ENCODE data around the gene MGAT4A. TPM values are rescaled to one million over a fixed set of nuclear protein-coding genes. Genes with fewer than 3 reads are reported as not detected.
A peak's percentile ranks its signal among the peaks of the same experiment; 100 is the strongest.

The MGAT4A gene
- polyA plus RNA-seq, 2 of the 4 experiments (the other 2 are of a cell fraction) = 0.61 to 2.6 TPM

GRCh38 chr2:98604547-98604946, 126.4 kb downstream of the MGAT4A start:
- POLR2A ChIA-PET = no interaction called here
- ATAC-seq (no peak), DNase-seq (ENCODE audit: low read depth in 1 of 2, low spot score in 1 of 2) (no peak), FAIRE-seq (no peak)
- CTCF ChIA-PET = interaction anchor here (1.1 kb wide), 1 partner anchor 953 kb away, joined by 3 read pairs; no protein-coding TSS in a partner anchor
- H3K4me2 ChIP-seq = no peak overlapping the region
- no peak overlapping the region for H3K27ac ChIP-seq
- TF ChIP-seq JUN (IDR thresholded peaks at IDR 0.05) (no peak), CBX2 (IDR thresholded peaks at IDR 0.05; ENCODE audit: borderline replicate concordance, low read depth) (no peak), ATOH8 (CRISPR knock-in tag; IDR thresholded peaks at IDR 0.05; ENCODE audit: low read depth) (no peak), PHF8 (IDR thresholded peaks at IDR 0.05; ENCODE audit: borderline replicate concordance, low read depth) (no peak), CHD2 (IDR thresholded peaks at IDR 0.05; ENCODE audit: low read length, partially characterized antibody) (no peak), FOXS1 (CRISPR knock-in tag; IDR thresholded peaks at IDR 0.05) (no peak), ZFP36 (IDR thresholded peaks at IDR 0.05; ENCODE audit: borderline replicate concordance, partially characterized antibody) (no peak), NR3C1 (IDR thresholded peaks at IDR 0.05) (no peak), NPAS2 (CRISPR knock-in tag; IDR thresholded peaks at IDR 0.05; ENCODE audit: borderline replicate concordance) (no peak), USF2 (IDR thresholded peaks at IDR 0.05) (no peak), RNF2 (IDR thresholded peaks at IDR 0.05; ENCODE audit: borderline replicate concordance, low read depth) (no peak), POLR2AphosphoS2 (conservative IDR thresholded peaks at IDR 0.05; ENCODE audit: low read length) (no peak), MAZ (IDR thresholded peaks at IDR 0.05; ENCODE audit: borderline replicate concordance, low read depth, low read length) (no peak), TFCP2L1 (CRISPR knock-in tag; IDR thresholded peaks at IDR 0.05) (no peak)
- TF ChIP-seq, protein P1, sequence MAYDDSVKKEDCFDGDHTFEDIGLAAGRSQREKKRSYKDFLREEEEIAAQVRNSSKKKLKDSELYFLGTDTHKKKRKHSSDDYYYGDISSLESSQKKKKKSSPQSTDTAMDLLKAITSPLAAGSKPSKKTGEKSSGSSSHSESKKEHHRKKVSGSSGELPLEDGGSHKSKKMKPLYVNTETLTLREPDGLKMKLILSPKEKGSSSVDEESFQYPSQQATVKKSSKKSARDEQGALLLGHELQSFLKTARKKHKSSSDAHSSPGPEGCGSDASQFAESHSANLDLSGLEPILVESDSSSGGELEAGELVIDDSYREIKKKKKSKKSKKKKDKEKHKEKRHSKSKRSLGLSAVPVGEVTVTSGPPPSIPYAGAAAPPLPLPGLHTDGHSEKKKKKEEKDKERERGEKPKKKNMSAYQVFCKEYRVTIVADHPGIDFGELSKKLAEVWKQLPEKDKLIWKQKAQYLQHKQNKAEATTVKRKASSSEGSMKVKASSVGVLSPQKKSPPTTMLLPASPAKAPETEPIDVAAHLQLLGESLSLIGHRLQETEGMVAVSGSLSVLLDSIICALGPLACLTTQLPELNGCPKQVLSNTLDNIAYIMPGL (CRISPR knock-in tag; IDR thresholded peaks at IDR 0.05; ENCODE audit: borderline replicate concordance) = no peak
- TF ChIP-seq, protein P2, sequence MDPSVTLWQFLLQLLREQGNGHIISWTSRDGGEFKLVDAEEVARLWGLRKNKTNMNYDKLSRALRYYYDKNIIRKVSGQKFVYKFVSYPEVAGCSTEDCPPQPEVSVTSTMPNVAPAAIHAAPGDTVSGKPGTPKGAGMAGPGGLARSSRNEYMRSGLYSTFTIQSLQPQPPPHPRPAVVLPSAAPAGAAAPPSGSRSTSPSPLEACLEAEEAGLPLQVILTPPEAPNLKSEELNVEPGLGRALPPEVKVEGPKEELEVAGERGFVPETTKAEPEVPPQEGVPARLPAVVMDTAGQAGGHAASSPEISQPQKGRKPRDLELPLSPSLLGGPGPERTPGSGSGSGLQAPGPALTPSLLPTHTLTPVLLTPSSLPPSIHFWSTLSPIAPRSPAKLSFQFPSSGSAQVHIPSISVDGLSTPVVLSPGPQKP (IDR thresholded peaks at IDR 0.05; ENCODE audit: low read depth, low read length) = no peak
- H3K9me3 ChIP-seq = no peaks in the 10 kb centered on the region
- H3K4me3 ChIP-seq = no peak overlapping the region
- H3K4me1 ChIP-seq = peaks cover 12% of the 10 kb centered on the region
- WGBS (ENCODE audit: missing lambda C conversion rate) = 85% methylated on average over 2 of the region's 2 CpGs

- no peak for FAIRE-seq
- CTCF ChIA-PET = interaction anchor here (0.6 to 3.1 kb wide), 13 partner anchors 9 to 443 kb away, joined by 3 to 23 read pairs (median 3); no protein-coding TSS in a partner anchor
These were observed 129.3 kb downstream of the MGAT4A start for GRCh38 chr2:98601532-98602132.

More at GRCh38 chr2:98601532-98602132, 129.3 kb downstream of the MGAT4A start:
- H3K4me3 ChIP-seq = no peak overlapping the region
- POLR2A ChIA-PET = no interaction called here
- peak; percentile 52 to 66 for DNase-seq (ENCODE audit: low read depth in 1 of 2, low spot score in 1 of 2)
- H3K4me2 ChIP-seq = no peak overlapping the region
- TF ChIP-seq, protein P3, sequence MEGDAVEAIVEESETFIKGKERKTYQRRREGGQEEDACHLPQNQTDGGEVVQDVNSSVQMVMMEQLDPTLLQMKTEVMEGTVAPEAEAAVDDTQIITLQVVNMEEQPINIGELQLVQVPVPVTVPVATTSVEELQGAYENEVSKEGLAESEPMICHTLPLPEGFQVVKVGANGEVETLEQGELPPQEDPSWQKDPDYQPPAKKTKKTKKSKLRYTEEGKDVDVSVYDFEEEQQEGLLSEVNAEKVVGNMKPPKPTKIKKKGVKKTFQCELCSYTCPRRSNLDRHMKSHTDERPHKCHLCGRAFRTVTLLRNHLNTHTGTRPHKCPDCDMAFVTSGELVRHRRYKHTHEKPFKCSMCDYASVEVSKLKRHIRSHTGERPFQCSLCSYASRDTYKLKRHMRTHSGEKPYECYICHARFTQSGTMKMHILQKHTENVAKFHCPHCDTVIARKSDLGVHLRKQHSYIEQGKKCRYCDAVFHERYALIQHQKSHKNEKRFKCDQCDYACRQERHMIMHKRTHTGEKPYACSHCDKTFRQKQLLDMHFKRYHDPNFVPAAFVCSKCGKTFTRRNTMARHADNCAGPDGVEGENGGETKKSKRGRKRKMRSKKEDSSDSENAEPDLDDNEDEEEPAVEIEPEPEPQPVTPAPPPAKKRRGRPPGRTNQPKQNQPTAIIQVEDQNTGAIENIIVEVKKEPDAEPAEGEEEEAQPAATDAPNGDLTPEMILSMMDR (IDR thresholded peaks at IDR 0.05) = peak; percentile 61
- no peak for TF ChIP-seq USF2 (IDR thresholded peaks at IDR 0.05)
- TF ChIP-seq HEYL (CRISPR knock-in tag; IDR thresholded peaks at IDR 0.05) = no peak
- TF ChIP-seq SMC3 (IDR thresholded peaks at IDR 0.05) = peak; percentile 64
- peak; percentile 62 to 70 for TF ChIP-seq RAD21 (conservative IDR thresholded peaks at IDR 0.05 in 1 of 2, IDR thresholded peaks at IDR 0.05 in 1 of 2)
- H3K27ac ChIP-seq = no peak overlapping the region
- H3K9me3 ChIP-seq = no peaks in the 10 kb centered on the region
- peak; percentile 99 to 100 for ATAC-seq
- H3K4me1 ChIP-seq = peaks cover 11% of the 10 kb centered on the region
- 22% methylated on average over 3 of the region's 3 CpGs for WGBS (ENCODE audit: missing lambda C conversion rate)

All from A549 (cell line).